ENCODE measurements around the gene RAP1GAP2.

- TF ChIP-seq, protein P1, sequence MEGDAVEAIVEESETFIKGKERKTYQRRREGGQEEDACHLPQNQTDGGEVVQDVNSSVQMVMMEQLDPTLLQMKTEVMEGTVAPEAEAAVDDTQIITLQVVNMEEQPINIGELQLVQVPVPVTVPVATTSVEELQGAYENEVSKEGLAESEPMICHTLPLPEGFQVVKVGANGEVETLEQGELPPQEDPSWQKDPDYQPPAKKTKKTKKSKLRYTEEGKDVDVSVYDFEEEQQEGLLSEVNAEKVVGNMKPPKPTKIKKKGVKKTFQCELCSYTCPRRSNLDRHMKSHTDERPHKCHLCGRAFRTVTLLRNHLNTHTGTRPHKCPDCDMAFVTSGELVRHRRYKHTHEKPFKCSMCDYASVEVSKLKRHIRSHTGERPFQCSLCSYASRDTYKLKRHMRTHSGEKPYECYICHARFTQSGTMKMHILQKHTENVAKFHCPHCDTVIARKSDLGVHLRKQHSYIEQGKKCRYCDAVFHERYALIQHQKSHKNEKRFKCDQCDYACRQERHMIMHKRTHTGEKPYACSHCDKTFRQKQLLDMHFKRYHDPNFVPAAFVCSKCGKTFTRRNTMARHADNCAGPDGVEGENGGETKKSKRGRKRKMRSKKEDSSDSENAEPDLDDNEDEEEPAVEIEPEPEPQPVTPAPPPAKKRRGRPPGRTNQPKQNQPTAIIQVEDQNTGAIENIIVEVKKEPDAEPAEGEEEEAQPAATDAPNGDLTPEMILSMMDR (IDR thresholded peaks at IDR 0.05), result no peak
- no peak for TF ChIP-seq EZH2 (IDR thresholded peaks at IDR 0.05)
Measured at GRCh38 chr17:2990396-2990795, 194.2 kb downstream of the RAP1GAP2 start.

Measured in neural progenitor cell (in vitro differentiated cells).